Hepatocyte (in vitro differentiated cells): ENCODE measurements around the gene SMOC1. TPM values are rescaled to one million over a fixed set of nuclear protein-coding genes. Genes with fewer than 3 reads are reported as not detected.
A peak's percentile ranks its signal among the peaks of the same experiment; 100 is the strongest.

Experiments used
- DNase-seq: peaks from one replicate; pipeline ENCODE4 v3.0.0-alpha.2; 2016; ENCODE audit warnings: low spot score
- H2AFZ ChIP-seq: fragments of 200-600 bp; sonication (generic); 2 replicates; pipeline ENCODE4 v1.6.0; 2016; ENCODE audit warnings: antibody characterized with exemption, mild to moderate bottlenecking
- H3K27ac ChIP-seq: fragments of 200-600 bp; sonication (generic); 2 replicates; pipeline ENCODE4 v1.5.1; 2016; ENCODE audit warnings: mild to moderate bottlenecking
- H3K27me3 ChIP-seq: fragments of 200-600 bp; sonication (generic); 2 replicates; pipeline ENCODE4 v1.6.1; 2016
- H3K36me3 ChIP-seq: fragments of 200-600 bp; sonication (generic); replicated peaks from 2 replicates; pipeline ENCODE4 v1.5.1; 2016; ENCODE audit warnings: low read depth; ENCODE audit not compliant: insufficient read depth
- H3K4me1 ChIP-seq: fragments of 200-600 bp; sonication (generic); 2 replicates; pipeline ENCODE4 v1.5.1; 2016; ENCODE audit warnings: mild to moderate bottlenecking, moderate library complexity; ENCODE audit not compliant: insufficient read depth
- H3K4me2 ChIP-seq: fragments of 200-600 bp; sonication (generic); 2 replicates; pipeline ENCODE4 v1.6.0; 2016
- H3K4me3 ChIP-seq: fragments of 200-600 bp; sonication (generic); 2 replicates; pipeline ENCODE4 v1.5.1; 2016; ENCODE audit warnings: mild to moderate bottlenecking
- H3K79me2 ChIP-seq: fragments of 200-600 bp; sonication (generic); 2 replicates; pipeline ENCODE4 v1.6.0; 2017; ENCODE audit warnings: mild to moderate bottlenecking
- H3K9me2 ChIP-seq: fragments of 200-600 bp; sonication (generic); replicated peaks from 2 replicates; pipeline ENCODE4 v1.6.0; 2017; ENCODE audit warnings: mild to moderate bottlenecking; ENCODE audit not compliant: insufficient read depth
- H3K9me3 ChIP-seq: fragments of 200-600 bp; sonication (generic); 2 replicates; pipeline ENCODE4 v1.5.1; 2016; ENCODE audit warnings: low read depth, mild to moderate bottlenecking
- H4K20me1 ChIP-seq: fragments of 200-600 bp; sonication (generic); 2 replicates; pipeline ENCODE4 v1.6.0; 2016; ENCODE audit warnings: mild to moderate bottlenecking; ENCODE audit not compliant: insufficient read depth, poor library complexity, severe bottlenecking
- CTCF ChIP-seq: fragments of 200-600 bp; sonication (generic); IDR thresholded peaks from 2 replicates; pipeline ENCODE4 v1.5.1; 2016; ENCODE audit warnings: antibody characterized with exemption, mild to moderate bottlenecking; ENCODE audit not compliant: poor library complexity
- EZH2 ChIP-seq: fragments of 200-600 bp; sonication (generic); IDR thresholded peaks from 2 replicates; pipeline ENCODE4 v1.6.1; 2016; ENCODE audit warnings: antibody characterized with exemption, mild to moderate bottlenecking, borderline replicate concordance
- EZH2phosphoT487 ChIP-seq: fragments of 200-600 bp; sonication (generic); IDR thresholded peaks from one replicate; pipeline ENCODE4 v1.6.1; 2018; ENCODE audit warnings: antibody characterized with exemption, mild to moderate bottlenecking, low read depth, moderate library complexity; ENCODE audit not compliant: unreplicated experiment, severe bottlenecking
- WGBS: methylation state at CpG from one replicate; pipeline ENCODE4 v1.1.6; 2016; ENCODE audit warnings: low lambda C conversion rate; ENCODE audit errors: missing lambda C conversion rate; 5-methylcytosine and 5-hydroxymethylcytosine counted together
- polyA plus RNA-seq: library from polyadenylated mRNA; unstranded; fragments of >200 nt; fragmentation: Nextera tagmentation; extraction: Ambion mirVana; gene quantifications from 2 replicates; pipeline ENCODE4 v1.2.1, GENCODE V29; 2016
- total RNA-seq: library from RNA; depleted of rRNA; stranded (reverse); fragments of >200 nt; gene quantifications from 2 replicates; pipeline ENCODE4 v1.2.3, GENCODE V29; 2014

Gene SMOC1
- total and polyA plus RNA-seq, 2 experiments from 2014 or later = 2.1 to 6.2 TPM

GRCh38 chr14:70036665-70037064 lies 157.4 kb downstream of the SMOC1 start:
- Histone ChIP-seq H3K27ac (no peak overlapping the region), H3K4me3 (no peak overlapping the region), H3K9me2 (no peaks in the 10 kb centered on the region), H3K4me1 (no peaks in the 10 kb centered on the region), H3K9me3 (no peaks in the 10 kb centered on the region), H3K36me3 (no peaks in the 10 kb centered on the region), H3K79me2 (no peaks in the 10 kb centered on the region), H3K27me3 (peaks cover 7% of the 10 kb centered on the region), H4K20me1 (no peaks in the 10 kb centered on the region), H2AFZ (no peak overlapping the region), H3K4me2 (no peak overlapping the region)
- TF ChIP-seq EZH2phosphoT487 = no peak
- TF ChIP-seq CTCF = peak; percentile 5
- no peak for TF ChIP-seq EZH2
- no peak for DNase-seq
- 72% methylated on average over 1 of the region's 1 CpG for WGBS

- TF ChIP-seq CTCF (no peak), EZH2phosphoT487 (no peak)
- no peak for DNase-seq
- 93% methylated on average over 2 of the region's 2 CpGs for whole genome bisulfite sequencing
- Histone ChIP-seq H4K20me1 (no peaks in the 10 kb centered on the region), H3K9me3 (no peaks in the 10 kb centered on the region), H3K27me3 (peaks cover 7% of the 10 kb centered on the region), H3K79me2 (no peaks in the 10 kb centered on the region), H3K36me3 (no peaks in the 10 kb centered on the region), H3K4me3 (no peak overlapping the region), H3K9me2 (no peaks in the 10 kb centered on the region), H2AFZ (no peak overlapping the region), H3K4me1 (peaks cover 8% of the 10 kb centered on the region), H3K4me2 (no peak overlapping the region), H3K27ac (no peak overlapping the region)
Observed at GRCh38 chr14:70043001-70043400, 163.8 kb downstream of the SMOC1 start.

GRCh38 chr14:70045310-70045709 lies 166.1 kb downstream of the SMOC1 start:
- H2AFZ ChIP-seq = no peak overlapping the region
- H4K20me1 ChIP-seq = no peaks in the 10 kb centered on the region
- H3K36me3 ChIP-seq = no peaks in the 10 kb centered on the region
- no peaks in the 10 kb centered on the region for H3K79me2 ChIP-seq
- no peak overlapping the region for H3K4me2 ChIP-seq
- no peak overlapping the region for H3K4me3 ChIP-seq
- H3K9me2 ChIP-seq = no peaks in the 10 kb centered on the region
- H3K4me1 ChIP-seq = peaks cover 8% of the 10 kb centered on the region
- H3K9me3 ChIP-seq = no peaks in the 10 kb centered on the region
- DNase-seq = no peak
- WGBS = 76% methylated on average over 4 of the region's 4 CpGs
- TF ChIP-seq CTCF = no peak
- no peak for TF ChIP-seq EZH2
- no peak overlapping the region for H3K27ac ChIP-seq
- H3K27me3 ChIP-seq = no peaks in the 10 kb centered on the region

- no peaks in the 10 kb centered on the region for H3K79me2 ChIP-seq
- no peaks in the 10 kb centered on the region for H3K9me2 ChIP-seq
- H3K36me3 ChIP-seq = no peaks in the 10 kb centered on the region
- DNase-seq = peak; percentile 88
- WGBS = 23% methylated on average over 22 of the region's 22 CpGs
- TF ChIP-seq EZH2phosphoT487 = no peak
- no peak for TF ChIP-seq EZH2
- peak; percentile 79 for TF ChIP-seq CTCF
- H4K20me1 ChIP-seq = no peaks in the 10 kb centered on the region
- no peaks in the 10 kb centered on the region for H3K9me3 ChIP-seq
- no peaks in the 10 kb centered on the region for H3K27me3 ChIP-seq
- peaks cover 8% of the 10 kb centered on the region for H3K4me1 ChIP-seq
- no peak overlapping the region for H3K4me3 ChIP-seq
- H3K27ac ChIP-seq = no peak overlapping the region
- H3K4me2 ChIP-seq = no peak overlapping the region
- H2AFZ ChIP-seq = no peak overlapping the region
Observed at GRCh38 chr14:70045844-70046535, 166.8 kb downstream of the SMOC1 start.
